ENCODE data around the gene FAM13A. TPM values are rescaled to one million over a fixed set of nuclear protein-coding genes. Genes with fewer than 3 reads are reported as not detected.

FAM13A gene
- total and polyA plus RNA-seq, 10 of the 15 experiments (the other 5 are each of a cell fraction or from before 2014, with no cell fraction given), result 0.05 to 1.8 (median 0.27) TPM; not detected in 1

GRCh38 chr4:88797725-88798124 is 259.3 kb downstream of the FAM13A start:
- no peaks in the 10 kb centered on the region for H3K9me3 ChIP-seq (replicated peaks; ENCODE audit: control insufficient read depth, insufficient read depth, low read length)
- ATAC-seq, result no peak
- no peak overlapping the region for H3K9ac ChIP-seq (ENCODE audit: control insufficient read depth, insufficient read depth, low read length)
- H2AFZ ChIP-seq (ENCODE audit: control insufficient read depth, low read depth, low read length), result no peak overlapping the region
- H3K27me3 ChIP-seq (replicated peaks in 1 of 2; ENCODE audit: control insufficient read depth in 2 of 2, insufficient read depth in 2 of 2, low read length in 1 of 2), result no peaks in the 10 kb centered on the region
- H3K4me1 ChIP-seq (ENCODE audit: control insufficient read depth, insufficient read depth, low read length), result peaks cover 3% of the 10 kb centered on the region; the same call in 1 of the 2 replicates
- no peaks in the 10 kb centered on the region for H4K20me1 ChIP-seq (ENCODE audit: control insufficient read depth, insufficient read depth)
- intact Hi-C loops (cut with micrococcal nuclease; ENCODE audit: unreplicated experiment), result no loop called here
- in situ Hi-C loops (cut with MboI), result no loop called here
- ChIA-PET RAD21 (ENCODE audit: unreplicated experiment) (interaction anchor here (1.2 kb wide), 1 partner anchor 21 kb away, joined by 3 read pairs; no protein-coding TSS in a partner anchor), CTCF (no interaction called here), POLR2A (no interaction called here), SMC1A (ENCODE audit: uncharacterized antibody, unreplicated experiment) (interaction anchor here (0.7 kb wide), 1 partner anchor 45 kb away, joined by 3 read pairs; no protein-coding TSS in a partner anchor)
- H3K4me2 ChIP-seq (ENCODE audit: control insufficient read depth, insufficient read depth), result no peak overlapping the region
- BruUV-seq (replicated peaks), result no TSS peak
- H3K4me3 ChIP-seq, result no peak overlapping the region
- no peaks in the 10 kb centered on the region for H3K79me2 ChIP-seq (ENCODE audit: control insufficient read depth, insufficient read depth, low read length)
- DNase-seq (ENCODE audit: low read depth, low spot score), result no peak
- H3K36me3 ChIP-seq (ENCODE audit: control insufficient read depth in 2 of 2, insufficient read depth in 2 of 2, low read length in 1 of 2), result no peaks in the 10 kb centered on the region
- TF ChIP-seq WRNIP1 (IDR thresholded peaks at IDR 0.05; ENCODE audit: borderline replicate concordance, low read depth, low read length) (no peak), CREM (IDR thresholded peaks at IDR 0.05; ENCODE audit: low read depth) (no peak), EGR1 (IDR thresholded peaks at IDR 0.05; ENCODE audit: borderline replicate concordance in 1 of 2, low read depth in 2 of 2, low read length in 2 of 2) (no peak), NFYA (IDR thresholded peaks at IDR 0.05; ENCODE audit: borderline replicate concordance, low read depth, low read length) (no peak), SUZ12 (IDR thresholded peaks at IDR 0.05; ENCODE audit: unreplicated experiment) (no peak), KAT2A (conservative IDR thresholded peaks at IDR 0.05; ENCODE audit: control insufficient read depth, low read depth, low read length) (no peak)
- H3K27ac ChIP-seq (ENCODE audit: control insufficient read depth, insufficient read depth), result no peak overlapping the region
- FAIRE-seq, result no peak

GRCh38 chr4:88796545-88796944 is 260.4 kb downstream of the FAM13A start:
- no peaks in the 10 kb centered on the region for H4K20me1 ChIP-seq (ENCODE audit: control insufficient read depth, insufficient read depth)
- H3K36me3 ChIP-seq (ENCODE audit: control insufficient read depth in 2 of 2, insufficient read depth in 2 of 2, low read length in 1 of 2), result no peaks in the 10 kb centered on the region
- H3K9me3 ChIP-seq (replicated peaks; ENCODE audit: control insufficient read depth, insufficient read depth, low read length), result no peaks in the 10 kb centered on the region
- intact Hi-C loops (cut with micrococcal nuclease; ENCODE audit: unreplicated experiment) (no loop called here), in situ Hi-C loops (cut with MboI) (no loop called here)
- FAIRE-seq (no peak), ATAC-seq (no peak), DNase-seq (ENCODE audit: low read depth, low spot score) (no peak)
- SMC1A ChIA-PET (ENCODE audit: uncharacterized antibody, unreplicated experiment), result interaction anchor here (1.9 to 2.7 kb wide), 2 partner anchors 12 to 227 kb away, joined by 5 to 11 read pairs; no protein-coding TSS in a partner anchor
- H3K4me2 ChIP-seq (ENCODE audit: control insufficient read depth, insufficient read depth), result no peak overlapping the region
- POLR2A ChIA-PET, result no interaction called here
- RAD21 ChIA-PET (ENCODE audit: unreplicated experiment), result interaction anchor here (1.2 kb wide), 1 partner anchor 22 kb away, joined by 3 read pairs; no protein-coding TSS in a partner anchor
- H3K4me3 ChIP-seq, result no peak overlapping the region
- H3K79me2 ChIP-seq (ENCODE audit: control insufficient read depth, insufficient read depth, low read length), result no peaks in the 10 kb centered on the region
- no peaks in the 10 kb centered on the region for H3K27me3 ChIP-seq (replicated peaks in 1 of 2; ENCODE audit: control insufficient read depth in 2 of 2, insufficient read depth in 2 of 2, low read length in 1 of 2)
- 68% methylated on average over 1 of the region's 1 CpG for WGBS (ENCODE audit: insufficient coverage, insufficient replicate concordance, low lambda C conversion rate, missing lambda C conversion rate)
- no peak overlapping the region for H3K9ac ChIP-seq (ENCODE audit: control insufficient read depth, insufficient read depth, low read length)
- BruUV-seq (replicated peaks), result no TSS peak
- no peak overlapping the region for H2AFZ ChIP-seq (ENCODE audit: control insufficient read depth, low read depth, low read length)
- no peak overlapping the region for H3K27ac ChIP-seq (ENCODE audit: control insufficient read depth, insufficient read depth)
- peaks cover 9% of the 10 kb centered on the region for H3K4me1 ChIP-seq (ENCODE audit: control insufficient read depth, insufficient read depth, low read length)
- CTCF ChIA-PET, result interaction anchor here (0.6 kb wide), 1 partner anchor 65 kb away, joined by 3 read pairs; no protein-coding TSS in a partner anchor
- TF ChIP-seq CHD2 (IDR thresholded peaks at IDR 0.05; ENCODE audit: borderline replicate concordance, low read depth, low read length) (no peak), IRF4 (IDR thresholded peaks at IDR 0.05; ENCODE audit: low read depth, low read length) (no peak), SKIL (IDR thresholded peaks at IDR 0.05; ENCODE audit: low read depth, poor library complexity, severe bottlenecking) (no peak), PBX3 (IDR thresholded peaks at IDR 0.05; ENCODE audit: insufficient replicate concordance, low read depth, low read length) (no peak), IKZF1 (conservative IDR thresholded peaks at IDR 0.05) (no peak), JUNB (IDR thresholded peaks at IDR 0.05) (no peak), EGR1 (IDR thresholded peaks at IDR 0.05; ENCODE audit: borderline replicate concordance in 1 of 2, low read depth in 2 of 2, low read length in 2 of 2) (no peak), RB1 (IDR thresholded peaks at IDR 0.05; ENCODE audit: borderline replicate concordance) (no peak), BACH1 (IDR thresholded peaks at IDR 0.05; ENCODE audit: borderline replicate concordance) (no peak), BHLHE40 (IDR thresholded peaks at IDR 0.05; ENCODE audit: borderline replicate concordance in 1 of 2, low read depth in 2 of 2, low read length in 1 of 2) (no peak)

Data from GM12878 (cell line).